Fibroblast of mammary gland (primary cell): ENCODE data around the gene FRS3.

Experiments
- DNase-seq: peaks from one replicate; pipeline ENCODE4 v3.0.0-alpha.2; 2010; ENCODE audit warnings: low read depth
- H3K4me3 ChIP-seq: 2 replicates; pipeline ENCODE4 v1.5.1; 2011; ENCODE audit warnings: low read depth, mild to moderate bottlenecking, low read length, moderate library complexity; ENCODE audit not compliant: control insufficient read depth
- CTCF ChIP-seq: conservative IDR thresholded peaks from 2 replicates; pipeline ENCODE4 v1.5.1; 2011; ENCODE audit warnings: low read depth, low read length, inconsistent platforms; ENCODE audit not compliant: control insufficient read depth, insufficient read depth

Gene FRS3

GRCh38 chr6:41779788-41780550 lies at the start of gene FRS3:
FRS3 (minus strand) TSS chr6:41779900; CDS start chr6:41776987, 2,913 bp downstream.
- TF ChIP-seq CTCF: peak; percentile 75

GRCh38 chr6:41826343-41827022 lies 46.8 kb upstream of the FRS3 start:
- H3K4me3 ChIP-seq: no peak overlapping the region
- TF ChIP-seq CTCF: no peak
- no peak for DNase-seq

More at GRCh38 chr6:41779788-41780550, at the start of gene FRS3:
- peak within 1 kb of the TSS; percentile 77 for H3K4me3 ChIP-seq
- DNase-seq: peak; percentile 93

- no peak overlapping the region for H3K4me3 ChIP-seq
- DNase-seq: no peak
- no peak for TF ChIP-seq CTCF
Observed at GRCh38 chr6:41824571-41825569, 45.2 kb upstream of the FRS3 start.

GRCh38 chr6:41823178-41823577 lies 43.5 kb upstream of the FRS3 start:
- no peak for DNase-seq
- no peak overlapping the region for H3K4me3 ChIP-seq
- TF ChIP-seq CTCF: no peak

- TF ChIP-seq CTCF: no peak
- H3K4me3 ChIP-seq: no peak overlapping the region
- DNase-seq: no peak
Observed at GRCh38 chr6:41822021-41822420, 42.3 kb upstream of the FRS3 start.

- H3K4me3 ChIP-seq: no peak overlapping the region
- no peak for TF ChIP-seq CTCF
- DNase-seq: no peak
Observed at GRCh38 chr6:41821266-41821665, 41.6 kb upstream of the FRS3 start.
